Activated CD8-positive, alpha-beta memory T cell treated with anti-CD3 and anti-CD28 coated beads, Interleukin-2, amount 10 ng/mL, durations not matched to agents 7 days and 5 days (primary cell): ENCODE data around the gene C5orf15. TPM values are rescaled to one million over a fixed set of nuclear protein-coding genes. Genes with fewer than 3 reads are reported as not detected.
"Not testable (repeated sequence)": the region's sequence is repeated elsewhere in the genome, so short reads cannot be mapped to it uniquely, and the experiment has no call there.

Source experiments
- ATAC-seq: fragments of 150-1000 bp; cut with Tn5 transposase; one replicate; pipeline ENCODE4 v1.10.0; 2021; ENCODE audit warnings: moderate library complexity
- CTCF ChIA-PET: fragments of 350-600 bp; sonication (Branson Sonifier 250); formaldehyde crosslinking; loops from one replicate; lab custom pipeline; 2021; ENCODE audit warnings: antibody characterized with exemption; lab: Charles Lee
- DNase-seq: peaks from one replicate; pipeline ENCODE4 v3.0.0-alpha.2; 2020
- H3K27ac Mint-ChIP-seq: one replicate; pipeline ENCODE4 v1.8.0; 2021; ENCODE audit warnings: mild to moderate bottlenecking, mixed read lengths
- H3K27me3 Mint-ChIP-seq: one replicate; pipeline ENCODE4 v1.8.0; 2021; ENCODE audit warnings: mixed read lengths
- H3K36me3 Mint-ChIP-seq: one replicate; pipeline ENCODE4 v1.8.0; 2021; ENCODE audit warnings: mild to moderate bottlenecking, mixed read lengths
- H3K4me1 Mint-ChIP-seq: one replicate; pipeline ENCODE4 v1.8.0; 2021; ENCODE audit warnings: mixed read lengths
- H3K4me3 Mint-ChIP-seq: one replicate; pipeline ENCODE4 v1.8.0; 2021; ENCODE audit warnings: mild to moderate bottlenecking, moderate library complexity, mixed read lengths
- H3K9me3 Mint-ChIP-seq: one replicate; pipeline ENCODE4 v1.8.0; 2022; ENCODE audit warnings: low read depth, mixed read lengths
- total RNA-seq, 2 experiments: library from RNA; stranded (reverse); gene quantifications; one replicate each; pipeline ENCODE4 v1.2.3, GENCODE V29; 2021

The C5orf15 gene
- total RNA-seq, 2 experiments from 2014 or later: 20.9 to 25.7 TPM

GRCh38 chr5:133990396-133990795 lies 22.0 kb upstream of the C5orf15 start:
- Mint-ChIP-seq H3K4me3 (no peak overlapping the region), H3K36me3 (peaks cover 47% of the 10 kb centered on the region), H3K4me1 (peaks cover 15% of the 10 kb centered on the region), H3K27ac (no peak overlapping the region), H3K27me3 (no peaks in the 10 kb centered on the region), H3K9me3 (no peaks in the 10 kb centered on the region)
- ATAC-seq: no peak
- CTCF ChIA-PET: interaction anchor here (2.4 kb wide), 1 partner anchor 11 kb away, joined by 9 read pairs; no protein-coding TSS in a partner anchor
- no peak for DNase-seq

DNA sequence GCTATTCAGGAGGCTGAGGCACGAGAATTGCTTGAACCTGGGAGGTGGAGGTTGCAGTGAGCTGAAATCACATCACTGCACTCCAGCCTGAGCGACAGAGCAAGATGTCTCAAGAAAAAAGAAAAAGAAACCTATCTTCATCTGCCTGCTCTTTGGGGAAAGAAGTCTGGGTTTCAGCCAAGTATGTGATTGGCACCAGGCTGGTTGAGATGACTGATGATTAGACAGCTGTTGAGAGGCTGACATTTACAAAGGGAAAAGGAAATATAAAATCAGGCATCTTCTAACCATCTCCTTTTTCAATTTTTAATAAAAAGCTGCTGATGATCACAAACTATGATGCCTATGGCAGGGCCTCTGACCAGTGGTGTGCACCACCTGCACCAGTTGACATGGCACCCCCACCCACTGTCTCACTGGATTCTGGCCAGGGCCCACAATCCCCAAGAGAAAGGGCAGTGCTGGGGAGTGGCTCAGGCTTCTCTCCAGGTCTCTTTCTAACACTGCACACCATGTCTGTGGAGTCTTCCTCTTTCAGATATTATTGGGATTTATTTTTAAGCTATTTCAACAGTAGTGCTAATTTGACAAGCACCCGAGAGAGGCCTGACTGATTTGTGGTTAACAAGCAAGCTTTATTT lies 17.2 kb upstream of the C5orf15 start:
- Mint-ChIP-seq H3K27ac (peak overlapping the region; percentile 46), H3K4me1 (peaks cover 9% of the 10 kb centered on the region), H3K4me3 (no peak overlapping the region), H3K9me3 (no peaks in the 10 kb centered on the region), H3K36me3 (peaks cover 47% of the 10 kb centered on the region), H3K27me3 (no peaks in the 10 kb centered on the region)
- ATAC-seq (no peak), DNase-seq (no peak)
- CTCF ChIA-PET: interaction anchor here (1.9 to 4.0 kb wide), 2 partner anchors 11 to 54 kb away, joined by 5 to 15 read pairs; no protein-coding TSS in a partner anchor

GRCh38 chr5:133983674-133984073 lies 15.2 kb upstream of the C5orf15 start:
- Mint-ChIP-seq H3K36me3 (peaks cover 39% of the 10 kb centered on the region), H3K27me3 (no peaks in the 10 kb centered on the region), H3K9me3 (no peaks in the 10 kb centered on the region), H3K27ac (no peak overlapping the region), H3K4me3 (no peak overlapping the region), H3K4me1 (peaks cover 16% of the 10 kb centered on the region)
- DNase-seq (no peak), ATAC-seq (no peak)
- CTCF ChIA-PET: interaction anchor here (1.8 kb wide), 1 partner anchor 12 kb away, joined by 3 read pairs; no protein-coding TSS in a partner anchor

DNA sequence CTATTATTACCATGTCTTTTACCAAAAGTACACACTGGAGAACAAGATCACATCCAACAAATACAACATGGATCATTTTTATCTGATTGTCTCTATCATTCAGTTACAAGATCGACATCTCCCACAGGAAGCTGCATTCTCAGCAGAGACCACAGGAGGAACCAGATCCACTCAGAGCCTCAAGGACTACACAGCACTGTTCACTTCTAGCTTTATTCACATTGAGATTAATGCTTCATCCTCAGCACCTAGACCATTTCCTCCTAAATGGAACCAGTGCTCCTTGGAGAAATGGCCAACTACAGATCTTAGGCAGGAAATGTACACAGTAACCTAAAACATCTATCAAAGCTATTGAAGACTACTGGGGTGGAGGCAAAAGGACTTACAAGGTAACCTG lies 13.3 kb upstream of the C5orf15 start:
- DNase-seq (no peak), ATAC-seq (peak; percentile 64)
- peaks cover 30% of the 10 kb centered on the region for H3K36me3 Mint-ChIP-seq
- H3K27ac Mint-ChIP-seq: peak overlapping the region; percentile 33
- CTCF ChIA-PET: interaction anchor here (0.7 kb wide), 1 partner anchor 226 kb away, joined by 3 read pairs; no protein-coding TSS in a partner anchor
- no peaks in the 10 kb centered on the region for H3K9me3 Mint-ChIP-seq
- no peak overlapping the region for H3K4me3 Mint-ChIP-seq
- H3K27me3 Mint-ChIP-seq: no peaks in the 10 kb centered on the region
- H3K4me1 Mint-ChIP-seq: peaks cover 32% of the 10 kb centered on the region

- H3K36me3 Mint-ChIP-seq: peaks cover 28% of the 10 kb centered on the region
- CTCF ChIA-PET: interaction anchor here (2.8 to 3.0 kb wide), 3 partner anchors 10 to 23 kb away, joined by 9 to 23 read pairs (median 11); partner anchors contain the start of genes C5orf15 and VDAC1
- ATAC-seq: no peak
- H3K27ac Mint-ChIP-seq: peak overlapping the region; percentile 52
- no peak overlapping the region for H3K4me3 Mint-ChIP-seq
- H3K4me1 Mint-ChIP-seq: peaks cover 36% of the 10 kb centered on the region
- no peaks in the 10 kb centered on the region for H3K9me3 Mint-ChIP-seq
- DNase-seq: no peak
- H3K27me3 Mint-ChIP-seq: no peaks in the 10 kb centered on the region
These were observed 12.2 kb upstream of the C5orf15 start for GRCh38 chr5:133980652-133981051.

DNA sequence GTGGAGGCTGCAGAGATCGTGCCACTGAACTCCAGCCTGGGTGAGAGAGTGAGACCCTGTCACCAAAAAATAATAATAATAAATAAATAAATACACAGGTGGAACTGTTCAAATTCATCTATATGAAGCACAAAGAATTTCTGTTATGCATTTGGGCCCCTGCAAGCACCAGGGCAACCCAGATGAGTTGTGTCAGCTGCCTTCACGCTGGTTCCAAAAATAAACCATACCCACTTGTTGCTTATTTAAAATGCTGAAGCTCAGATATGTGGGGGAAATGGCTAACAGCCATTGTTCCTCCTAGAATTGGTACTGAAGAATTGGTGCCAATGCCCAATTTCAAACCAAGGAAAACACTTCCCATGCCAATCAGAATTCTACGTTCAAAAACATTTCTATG lies 10.5 kb upstream of the C5orf15 start:
- no peak overlapping the region for H3K27ac Mint-ChIP-seq
- ATAC-seq (no peak), DNase-seq (no peak)
- no peak overlapping the region for H3K4me3 Mint-ChIP-seq
- H3K36me3 Mint-ChIP-seq: peaks cover 32% of the 10 kb centered on the region
- CTCF ChIA-PET: interaction anchor here (0.7 to 3.4 kb wide), 9 partner anchors 8 to 556 kb away, joined by 3 to 27 read pairs (median 5); partner anchors contain the start of genes C5orf15 and VDAC1
- H3K4me1 Mint-ChIP-seq: peaks cover 37% of the 10 kb centered on the region
- H3K27me3 Mint-ChIP-seq: no peaks in the 10 kb centered on the region
- no peaks in the 10 kb centered on the region for H3K9me3 Mint-ChIP-seq

- Mint-ChIP-seq H3K4me3 (no peak overlapping the region), H3K9me3 (no peaks in the 10 kb centered on the region), H3K36me3 (peaks cover 34% of the 10 kb centered on the region), H3K27ac (peak overlapping the region; percentile 25), H3K4me1 (peaks cover 35% of the 10 kb centered on the region), H3K27me3 (no peaks in the 10 kb centered on the region)
- DNase-seq: no peak
- CTCF ChIA-PET: interaction anchor here (1.6 to 3.4 kb wide), 3 partner anchors 9 to 19 kb away, joined by 5 to 27 read pairs (median 23); partner anchors contain the start of gene C5orf15
- no peak for ATAC-seq
These were observed 9.4 kb upstream of the C5orf15 start for GRCh38 chr5:133977858-133978257.

GRCh38 chr5:133977161-133977787 lies 8.8 kb upstream of the C5orf15 start:
- no peak for ATAC-seq
- no peak overlapping the region for H3K4me3 Mint-ChIP-seq
- CTCF ChIA-PET: interaction anchor here (1.7 to 3.4 kb wide), 2 partner anchors 20 to 62 kb away, joined by 6 to 27 read pairs; no protein-coding TSS in a partner anchor

GRCh38 chr5:133975546-133975945 lies 7.1 kb upstream of the C5orf15 start:
- H3K4me3 Mint-ChIP-seq, ATAC-seq, DNase-seq, H3K27me3 Mint-ChIP-seq, H3K27ac Mint-ChIP-seq, H3K9me3 Mint-ChIP-seq: not testable (repeated sequence)
- CTCF ChIA-PET: interaction anchor here (1.7 kb wide), 1 partner anchor 64 kb away, joined by 6 read pairs; no protein-coding TSS in a partner anchor
- Mint-ChIP-seq H3K36me3 (peaks cover 43% of the 10 kb centered on the region), H3K4me1 (peaks cover 28% of the 10 kb centered on the region)

More at GRCh38 chr5:133977161-133977787, 8.8 kb upstream of the C5orf15 start:
- Mint-ChIP-seq H3K36me3 (peaks cover 35% of the 10 kb centered on the region), H3K27ac (peak overlapping the region; percentile 68), H3K27me3 (no peaks in the 10 kb centered on the region), H3K9me3 (no peaks in the 10 kb centered on the region), H3K4me1 (peaks cover 35% of the 10 kb centered on the region)
- DNase-seq: no peak

DNA sequence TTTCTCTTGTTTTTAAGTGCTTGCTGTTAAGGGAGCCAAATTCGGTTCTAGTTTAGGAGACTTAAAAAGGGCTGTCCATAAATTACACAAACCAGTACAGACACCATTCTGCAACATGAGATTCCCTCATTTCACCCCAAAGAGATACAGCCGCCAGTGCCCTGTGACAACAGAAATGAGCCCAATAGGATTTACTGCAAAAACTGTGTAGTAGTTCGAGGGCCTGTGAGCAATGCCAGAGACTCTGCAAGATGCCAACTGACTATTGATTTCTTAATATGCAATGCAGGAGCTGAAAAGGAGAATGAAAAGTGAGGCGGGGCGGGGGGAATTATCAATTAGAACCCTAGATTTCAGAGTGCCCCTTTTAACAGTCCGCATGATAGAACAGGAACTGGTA lies 5.7 kb upstream of the C5orf15 start:
- CTCF ChIA-PET: interaction anchor here (0.9 kb wide), 1 partner anchor 166 kb away, joined by 3 read pairs; no protein-coding TSS in a partner anchor
- DNase-seq: no peak
- Mint-ChIP-seq H3K36me3 (peaks cover 41% of the 10 kb centered on the region), H3K4me1 (peaks cover 31% of the 10 kb centered on the region), H3K27me3 (no peaks in the 10 kb centered on the region), H3K27ac (no peak overlapping the region), H3K9me3 (no peaks in the 10 kb centered on the region), H3K4me3 (no peak overlapping the region)
- ATAC-seq: no peak

- DNase-seq (no peak), ATAC-seq (no peak)
- Mint-ChIP-seq H3K9me3 (no peaks in the 10 kb centered on the region), H3K4me1 (peaks cover 33% of the 10 kb centered on the region), H3K36me3 (peaks cover 34% of the 10 kb centered on the region), H3K27me3 (no peaks in the 10 kb centered on the region), H3K27ac (no peak overlapping the region), H3K4me3 (peak overlapping the region; percentile 98)
- CTCF ChIA-PET: interaction anchor here (0.8 to 2.2 kb wide), 3 partner anchors 9 to 69 kb away, joined by 3 to 23 read pairs (median 5); no protein-coding TSS in a partner anchor
These were observed 2.0 kb upstream of the C5orf15 start for GRCh38 chr5:133970325-133970909.

DNA sequence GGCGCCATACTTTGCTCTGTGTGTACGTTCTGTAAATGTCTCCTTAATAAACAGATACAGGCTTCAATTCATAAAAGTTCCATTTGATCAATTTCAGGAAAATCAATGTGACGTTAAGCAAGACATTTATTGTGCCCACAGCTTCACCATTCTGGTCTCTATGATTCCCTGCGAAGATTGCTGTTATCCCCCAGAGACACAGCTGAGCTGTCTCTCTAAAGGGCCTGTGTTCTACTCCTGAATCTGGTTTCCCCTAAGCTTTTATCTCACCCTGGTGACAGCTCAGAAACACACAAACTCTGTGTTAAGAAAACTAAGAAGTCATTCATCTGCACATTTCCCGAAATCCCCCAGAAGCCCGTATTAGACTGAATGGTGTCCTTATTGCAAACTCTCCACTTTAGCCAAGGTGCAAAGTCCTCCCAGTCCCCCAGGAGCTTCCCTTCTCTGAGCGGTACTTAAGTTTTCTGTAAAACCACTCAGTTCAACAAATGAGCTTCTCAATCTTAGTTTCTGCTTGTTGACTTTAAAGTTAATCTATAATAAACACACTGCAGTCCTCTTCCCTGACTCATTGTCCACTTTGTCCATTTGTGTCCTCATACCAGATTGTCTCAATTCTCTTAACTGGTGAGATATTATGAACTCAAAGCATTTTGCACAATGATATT lies 1.4 kb upstream of the C5orf15 start:
- H3K36me3 Mint-ChIP-seq: peaks cover 38% of the 10 kb centered on the region
- peak overlapping the region; percentile 98 for H3K4me3 Mint-ChIP-seq
- peak overlapping the region; percentile 33 for H3K27ac Mint-ChIP-seq
- H3K9me3 Mint-ChIP-seq: no peaks in the 10 kb centered on the region
- ATAC-seq: no peak
- CTCF ChIA-PET: interaction anchor here (1.4 to 2.2 kb wide), 3 partner anchors 9 to 70 kb away, joined by 3 to 23 read pairs (median 5); no protein-coding TSS in a partner anchor
- peaks cover 37% of the 10 kb centered on the region for H3K4me1 Mint-ChIP-seq
- DNase-seq: no peak
- H3K27me3 Mint-ChIP-seq: no peaks in the 10 kb centered on the region
